GM04504 (cell line): ENCODE measurements around the gene SERPINB8.
"Not testable (repeated sequence)": the region's sequence is repeated elsewhere in the genome, so short reads cannot be mapped to it uniquely, and the experiment has no call there.

ENCODE experiments used
- DNase-seq: peaks from one replicate; pipeline ENCODE4 v3.0.0-alpha.2; 2012; ENCODE audit warnings: low read depth

Gene SERPINB8

GRCh38 chr18:63969942-63970808, at the start of gene SERPINB8:
TSS of gene SERPINB8 (plus strand) at chr18:63970081. CDS start at chr18:63978309, 8,228 bp downstream.
- peak; percentile 89 for DNase-seq

GRCh38 chr18:63922049-63922448, 47.8 kb upstream of the SERPINB8 start:
- DNase-seq = no peak

GRCh38 chr18:63924551-63924950, 45.3 kb upstream of the SERPINB8 start:
- DNase-seq = peak; percentile 23

- DNase-seq = no peak
These were observed 41.5 kb upstream of the SERPINB8 start for GRCh38 chr18:63928331-63928730.

GRCh38 chr18:63929369-63929768, 40.5 kb upstream of the SERPINB8 start:
- DNase-seq = not testable (repeated sequence)

GRCh38 chr18:63930773-63931354, 39.0 kb upstream of the SERPINB8 start:
- no peak for DNase-seq

- peak; percentile 64 for DNase-seq
These were observed 33.5 kb upstream of the SERPINB8 start for GRCh38 chr18:63936156-63936931.

GRCh38 chr18:63936932-63937393, 32.9 kb upstream of the SERPINB8 start:
- DNase-seq = no peak

GRCh38 chr18:63940008-63940407, 29.9 kb upstream of the SERPINB8 start:
- no peak for DNase-seq

GRCh38 chr18:63940543-63941050, 29.3 kb upstream of the SERPINB8 start:
- not testable (repeated sequence) for DNase-seq

GRCh38 chr18:63947051-63947790, 22.7 kb upstream of the SERPINB8 start:
- DNase-seq = no peak

GRCh38 chr18:63949068-63949737, 20.7 kb upstream of the SERPINB8 start, which contains the start of gene HMSD:
TSS of gene HMSD (plus strand) at chr18:63949301. CDS start at chr18:63953456, 4,155 bp downstream.
- DNase-seq = no peak

- no peak for DNase-seq
These were observed 18.6 kb upstream of the SERPINB8 start for GRCh38 chr18:63951302-63951705.

GRCh38 chr18:63953811-63954210, 16.1 kb upstream of the SERPINB8 start:
- no peak for DNase-seq

GRCh38 chr18:63956755-63957154, 13.1 kb upstream of the SERPINB8 start:
- DNase-seq = peak; percentile 23

- no peak for DNase-seq
These were observed 9.0 kb upstream of the SERPINB8 start for GRCh38 chr18:63960891-63961290.

GRCh38 chr18:63961435-63961980, 8.4 kb upstream of the SERPINB8 start:
- no peak for DNase-seq

- DNase-seq = no peak
These were observed 7.7 kb upstream of the SERPINB8 start for GRCh38 chr18:63962137-63962536.

GRCh38 chr18:63963615-63964256, 6.1 kb upstream of the SERPINB8 start:
- DNase-seq = peak; percentile 43

- DNase-seq = no peak
These were observed 5.0 kb upstream of the SERPINB8 start for GRCh38 chr18:63964908-63965307.
